ENCODE data around the gene DOCK11.

The DOCK11 gene

DNA sequence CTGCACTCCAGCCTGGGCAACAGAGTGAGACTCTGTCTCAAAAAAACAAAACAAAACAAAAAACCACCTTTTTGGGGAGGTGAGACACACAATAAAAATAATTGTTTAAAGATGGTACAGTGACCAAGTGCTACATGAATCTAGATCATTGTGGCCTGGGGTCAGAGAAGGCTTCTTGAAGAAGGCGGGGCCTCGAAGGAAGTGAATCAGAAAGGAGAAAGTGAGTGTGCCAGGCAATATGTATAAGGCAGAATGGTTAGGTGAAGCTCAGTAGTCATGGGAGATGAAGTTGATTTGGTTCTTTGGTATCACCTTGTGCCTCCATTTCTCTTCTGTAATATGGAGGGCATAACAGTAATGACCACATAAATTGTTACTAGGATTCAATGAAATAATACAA lies 58.9 kb downstream of the DOCK11 start:
- Histone ChIP-seq H3K4me1 (no peaks in the 10 kb centered on the region), H2AFZ (no peak overlapping the region), H3K79me2 (no peaks in the 10 kb centered on the region), H3K27ac (no peak overlapping the region), H3K27me3 (ENCODE audit: control insufficient read depth, insufficient read depth, low read length) (no peaks in the 10 kb centered on the region), H3K4me2 (ENCODE audit: low read length) (no peak overlapping the region), H3K9me3 (ENCODE audit: control insufficient read depth, low read length) (no peaks in the 10 kb centered on the region), H3K4me3 (ENCODE audit: low read depth, low read length) (no peak overlapping the region), H3K36me3 (ENCODE audit: control insufficient read depth, insufficient read depth, low read length) (no peaks in the 10 kb centered on the region), H3K9ac (no peak overlapping the region)
- TF ChIP-seq, protein P1, sequence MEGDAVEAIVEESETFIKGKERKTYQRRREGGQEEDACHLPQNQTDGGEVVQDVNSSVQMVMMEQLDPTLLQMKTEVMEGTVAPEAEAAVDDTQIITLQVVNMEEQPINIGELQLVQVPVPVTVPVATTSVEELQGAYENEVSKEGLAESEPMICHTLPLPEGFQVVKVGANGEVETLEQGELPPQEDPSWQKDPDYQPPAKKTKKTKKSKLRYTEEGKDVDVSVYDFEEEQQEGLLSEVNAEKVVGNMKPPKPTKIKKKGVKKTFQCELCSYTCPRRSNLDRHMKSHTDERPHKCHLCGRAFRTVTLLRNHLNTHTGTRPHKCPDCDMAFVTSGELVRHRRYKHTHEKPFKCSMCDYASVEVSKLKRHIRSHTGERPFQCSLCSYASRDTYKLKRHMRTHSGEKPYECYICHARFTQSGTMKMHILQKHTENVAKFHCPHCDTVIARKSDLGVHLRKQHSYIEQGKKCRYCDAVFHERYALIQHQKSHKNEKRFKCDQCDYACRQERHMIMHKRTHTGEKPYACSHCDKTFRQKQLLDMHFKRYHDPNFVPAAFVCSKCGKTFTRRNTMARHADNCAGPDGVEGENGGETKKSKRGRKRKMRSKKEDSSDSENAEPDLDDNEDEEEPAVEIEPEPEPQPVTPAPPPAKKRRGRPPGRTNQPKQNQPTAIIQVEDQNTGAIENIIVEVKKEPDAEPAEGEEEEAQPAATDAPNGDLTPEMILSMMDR (IDR thresholded peaks at IDR 0.05), result no peak

DNA sequence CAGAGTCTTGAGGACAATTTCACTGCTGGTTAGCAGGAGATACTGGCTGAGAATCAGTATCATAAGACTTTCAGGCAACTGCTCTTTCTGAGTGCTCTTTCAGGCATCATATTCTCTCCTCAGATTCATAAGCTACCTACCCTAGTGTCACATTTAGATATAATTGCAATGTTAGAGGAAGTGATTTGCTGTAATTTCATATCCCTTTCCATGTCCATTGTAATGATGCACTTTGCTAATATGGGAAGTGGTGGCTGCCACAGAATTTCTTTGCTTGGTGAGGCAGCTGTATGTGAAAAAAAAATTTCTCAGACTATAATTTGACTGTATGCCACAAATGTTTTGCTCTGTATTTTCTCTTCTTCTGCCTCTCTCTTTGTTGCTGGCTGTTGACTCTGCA lies 63.3 kb downstream of the DOCK11 start:
- Histone ChIP-seq H2AFZ (no peak overlapping the region), H3K27me3 (ENCODE audit: control insufficient read depth, insufficient read depth, low read length) (no peaks in the 10 kb centered on the region)

DNA sequence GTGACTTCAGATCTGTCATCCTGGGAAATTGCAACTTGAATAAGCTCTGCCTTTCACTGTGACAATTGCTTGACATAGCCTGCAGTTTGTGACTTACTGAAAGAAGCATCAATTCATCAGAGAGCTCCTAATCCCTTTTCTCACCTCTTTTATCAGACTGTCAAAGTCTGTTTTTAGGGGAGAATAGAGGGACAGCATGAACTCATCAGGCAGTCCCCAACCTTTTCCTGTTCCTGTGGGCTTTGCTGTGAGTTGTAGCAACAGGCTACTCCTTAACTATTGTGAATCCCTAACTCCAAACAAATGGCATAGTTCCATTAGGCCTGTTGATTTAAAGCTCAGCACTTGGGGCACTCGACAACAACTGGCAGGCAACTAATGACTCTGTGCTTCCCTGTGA lies 64.9 kb downstream of the DOCK11 start:
- Histone ChIP-seq H3K27ac (no peak overlapping the region), H3K79me2 (no peaks in the 10 kb centered on the region), H3K9me3 (ENCODE audit: control insufficient read depth, low read length) (no peaks in the 10 kb centered on the region), H3K9ac (no peak overlapping the region), H3K4me1 (no peaks in the 10 kb centered on the region), H3K4me2 (ENCODE audit: low read length) (no peak overlapping the region), H3K27me3 (ENCODE audit: control insufficient read depth, insufficient read depth, low read length) (no peaks in the 10 kb centered on the region), H2AFZ (no peak overlapping the region), H3K36me3 (ENCODE audit: control insufficient read depth, insufficient read depth, low read length) (no peaks in the 10 kb centered on the region), H3K4me3 (ENCODE audit: low read depth, low read length) (no peak overlapping the region)
- TF ChIP-seq, protein P1 (IDR thresholded peaks at IDR 0.05), result no peak

More for the DNA sequence above, 63.3 kb downstream of the DOCK11 start:
- H3K4me2 ChIP-seq (ENCODE audit: low read length), result no peak overlapping the region
- H3K9me3 ChIP-seq (ENCODE audit: control insufficient read depth, low read length), result no peaks in the 10 kb centered on the region
- TF ChIP-seq, protein P1 (IDR thresholded peaks at IDR 0.05), result no peak
- no peak overlapping the region for H3K4me3 ChIP-seq (ENCODE audit: low read depth, low read length)
- H3K79me2 ChIP-seq, result no peaks in the 10 kb centered on the region
- no peak overlapping the region for H3K27ac ChIP-seq
- no peak overlapping the region for H3K9ac ChIP-seq
- H3K4me1 ChIP-seq, result no peaks in the 10 kb centered on the region
- no peaks in the 10 kb centered on the region for H3K36me3 ChIP-seq (ENCODE audit: control insufficient read depth, insufficient read depth, low read length)

DNA sequence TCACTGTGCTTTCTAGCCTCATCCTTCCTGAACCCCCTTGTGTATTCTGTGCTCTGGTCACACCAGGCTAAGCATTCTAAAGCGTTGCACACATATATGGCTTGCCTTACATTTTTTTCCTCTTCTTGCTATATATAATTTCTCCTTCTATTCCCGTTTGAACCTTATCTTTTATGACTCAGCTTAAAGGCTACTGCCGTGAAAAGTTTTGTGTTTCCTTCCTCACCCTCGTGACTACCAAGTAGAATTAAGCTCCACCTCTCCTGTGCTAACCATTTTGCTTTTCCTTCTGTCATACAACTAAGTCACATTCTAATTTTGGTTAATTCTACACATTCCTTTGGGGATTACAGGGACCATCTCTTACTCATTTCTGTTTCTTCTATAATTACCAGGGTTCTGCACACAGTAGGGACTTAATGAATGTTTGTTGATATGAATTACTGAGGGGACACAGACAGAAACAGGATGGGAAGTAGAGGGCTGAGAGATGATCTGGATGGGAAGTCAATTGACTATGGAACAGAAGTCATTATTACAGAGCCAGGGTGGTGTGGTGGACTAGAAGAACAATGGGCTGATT lies 67.1 kb downstream of the DOCK11 start:
- TF ChIP-seq, protein P1 (IDR thresholded peaks at IDR 0.05), result no peak
- Histone ChIP-seq H3K4me3 (ENCODE audit: low read depth, low read length) (no peak overlapping the region), H3K9me3 (ENCODE audit: control insufficient read depth, low read length) (no peaks in the 10 kb centered on the region), H3K36me3 (ENCODE audit: control insufficient read depth, insufficient read depth, low read length) (no peaks in the 10 kb centered on the region), H3K4me1 (no peaks in the 10 kb centered on the region), H3K27me3 (ENCODE audit: control insufficient read depth, insufficient read depth, low read length) (no peaks in the 10 kb centered on the region), H3K4me2 (ENCODE audit: low read length) (no peak overlapping the region), H3K9ac (no peak overlapping the region), H2AFZ (no peak overlapping the region), H3K27ac (no peak overlapping the region), H3K79me2 (no peaks in the 10 kb centered on the region)

DNA sequence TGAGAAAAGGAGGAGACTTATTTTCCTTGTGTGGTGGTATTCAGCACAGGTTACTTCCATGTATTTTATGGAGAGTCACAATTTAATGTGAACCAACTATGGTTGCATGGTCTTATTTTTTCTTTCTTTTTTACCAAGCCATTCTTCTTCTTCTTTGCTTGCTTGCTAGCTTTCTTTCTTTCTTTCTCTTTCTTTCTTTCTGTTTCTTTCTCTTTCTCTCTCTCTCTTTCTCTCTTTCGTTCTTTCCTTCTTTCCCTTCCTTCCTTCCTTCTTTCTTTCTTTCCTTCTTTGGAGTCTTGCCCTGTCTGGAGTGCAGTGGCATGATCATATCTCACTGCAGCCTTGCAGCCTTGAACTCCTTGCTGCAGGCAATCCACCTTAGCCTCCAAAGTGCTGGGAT lies 68.9 kb downstream of the DOCK11 start:
- Histone ChIP-seq H3K9ac (no peak overlapping the region), H3K4me1 (no peaks in the 10 kb centered on the region), H2AFZ (no peak overlapping the region), H3K79me2 (no peaks in the 10 kb centered on the region), H3K9me3 (ENCODE audit: control insufficient read depth, low read length) (no peaks in the 10 kb centered on the region), H3K4me3 (ENCODE audit: low read depth, low read length) (no peak overlapping the region), H3K4me2 (ENCODE audit: low read length) (no peak overlapping the region), H3K27ac (no peak overlapping the region), H3K27me3 (ENCODE audit: control insufficient read depth, insufficient read depth, low read length) (no peaks in the 10 kb centered on the region), H3K36me3 (ENCODE audit: control insufficient read depth, insufficient read depth, low read length) (no peaks in the 10 kb centered on the region)
- TF ChIP-seq, protein P1 (IDR thresholded peaks at IDR 0.05), result no peak

Measured in parathyroid adenoma (tissue), 2 donors.